Vagina (tissue), 2 donors: ENCODE measurements around the gene MRTFA.

Experiments used
- CTCF ChIP-seq, 3 experiments: fragments of 450-650 bp in 2 of 3; fragments of 200-600 bp in 1 of 3; sonication (generic) in 1 of 3; IDR thresholded peaks; one replicate each; pipeline ENCODE4 v1.5.1; 2017 to 2019; ENCODE audit warnings: antibody characterized with exemption in 3 of 3, mild to moderate bottlenecking in 2 of 3, moderate library complexity in 2 of 3
- POLR2A ChIP-seq, 2 donors: fragments of 450-650 bp; IDR thresholded peaks; one replicate each; pipeline ENCODE4 v1.6.1; 2017; ENCODE audit warnings: antibody characterized with exemption in 2 of 2, mild to moderate bottlenecking in 2 of 2, moderate library complexity in 2 of 2
- POLR2AphosphoS5 ChIP-seq, 2 donors: sonication (generic); formaldehyde crosslinking; IDR thresholded peaks; one replicate each; pipeline ENCODE4 v1.9.0; 2017; ENCODE audit warnings: antibody characterized with exemption in 2 of 2, mild to moderate bottlenecking in 2 of 2, low read depth in 1 of 2; ENCODE audit not compliant: insufficient read depth in 1 of 2

GRCh38 chr22:40610329-40610850 lies 26.1 kb downstream of the MRTFA start:
- TF ChIP-seq CTCF (IDR thresholded peaks at IDR 0.05) (no peak), POLR2A (IDR thresholded peaks at IDR 0.05) (no peak), POLR2AphosphoS5 (IDR thresholded peaks at IDR 0.05; ENCODE audit: insufficient read depth in 1 of 2, low read depth in 1 of 2) (no peak)
